HCT116 (cell line): Measurements from ENCODE around the gene TSPAN2.

Experiments used
- CEBPB ChIP-seq: IDR thresholded peaks from 2 replicates; pipeline ENCODE4 v1.6.1; 2012; ENCODE audit warnings: low read depth
- CTCF ChIP-seq, 3 experiments: fragments of 200-600 bp in 1 of 3; sonication (generic) in 1 of 3; IDR thresholded peaks in 2 of 3; conservative IDR thresholded peaks in 1 of 3; 2 replicates each; pipeline ENCODE4 v1.5.1; 2012 to 2017; ENCODE audit warnings: low read depth in 2 of 3, low read length in 2 of 3, antibody characterized with exemption in 1 of 3, borderline replicate concordance in 1 of 3, control low read depth in 1 of 3, mild to moderate bottlenecking in 1 of 3, mixed read lengths in 1 of 3, mixed run types in 1 of 3, moderate library complexity in 1 of 3; ENCODE audit not compliant: insufficient read depth in 1 of 3
- EZH2 ChIP-seq: fragments of 200-600 bp; sonication (generic); IDR thresholded peaks from 2 replicates; pipeline ENCODE4 v1.6.1; 2017; ENCODE audit warnings: antibody characterized with exemption, mixed run types
- POLR2A ChIP-seq: IDR thresholded peaks from 2 replicates; pipeline ENCODE4 v1.7.0; 2011; ENCODE audit warnings: borderline replicate concordance; ENCODE audit not compliant: insufficient read depth, insufficient read length; ENCODE audit errors: extremely low read depth
- YY1 ChIP-seq: IDR thresholded peaks from 2 replicates; pipeline ENCODE4 v1.6.1; 2011; ENCODE audit warnings: low read length, low read depth, moderate library complexity, mild to moderate bottlenecking; ENCODE audit not compliant: insufficient replicate concordance; ENCODE audit errors: extremely low read depth

GRCh38 chr1:115090540-115090939 lies 1.2 kb upstream of the TSPAN2 start:
- TF ChIP-seq POLR2A: no peak
- TF ChIP-seq YY1: no peak
- TF ChIP-seq EZH2: no peak
- no peak for TF ChIP-seq CTCF (IDR thresholded peaks at IDR 0.05 in 2 of 3, conservative IDR thresholded peaks at IDR 0.05 in 1 of 3; ENCODE audit: borderline replicate concordance in 1 of 3, insufficient read depth in 1 of 3, low read depth in 2 of 3, low read length in 2 of 3)
- TF ChIP-seq CEBPB: no peak
